Sigmoid colon (tissue), 4 donors: ENCODE measurements around the gene CTNND2.

Experiments
- EP300 ChIP-seq, 4 donors: sonication (generic); formaldehyde crosslinking; IDR thresholded peaks; one replicate each; pipeline ENCODE4 v1.6.1; 2017; ENCODE audit warnings: antibody characterized with exemption in 4 of 4
- POLR2A ChIP-seq, 2 donors: fragments of 450-650 bp; IDR thresholded peaks; one replicate each; pipeline ENCODE4 v1.6.1; 2016; ENCODE audit warnings: antibody characterized with exemption in 2 of 2, mild to moderate bottlenecking in 2 of 2, moderate library complexity in 2 of 2
- POLR2AphosphoS5 ChIP-seq, 4 donors: sonication (generic); formaldehyde crosslinking; IDR thresholded peaks; one replicate each; pipeline ENCODE4 v1.6.1; 2017; ENCODE audit warnings: antibody characterized with exemption in 4 of 4

GRCh38 chr5:10933121-10933520 lies 971.1 kb downstream of the CTNND2 start:
- no peak for TF ChIP-seq POLR2A (IDR thresholded peaks at IDR 0.05)
- no peak for TF ChIP-seq EP300 (IDR thresholded peaks at IDR 0.05)
- no peak for TF ChIP-seq POLR2AphosphoS5 (IDR thresholded peaks at IDR 0.05)
